Stimulated activated CD8-positive, alpha-beta memory T cell treated with anti-CD3 and anti-CD28 coated beads, Interleukin-7, amount 100 ng/mL, for 1 hour (primary cell): ENCODE results near the gene BMF.

Experiments used
- DNase-seq, 2 donors: peaks; one replicate each; pipeline ENCODE4 v3.0.0-alpha.2; 2020; ENCODE audit warnings: low read depth in 2 of 2

BMF gene

GRCh38 chr15:40065166-40065565, 43.5 kb downstream of the BMF start:
- DNase-seq: no peak

DNA sequence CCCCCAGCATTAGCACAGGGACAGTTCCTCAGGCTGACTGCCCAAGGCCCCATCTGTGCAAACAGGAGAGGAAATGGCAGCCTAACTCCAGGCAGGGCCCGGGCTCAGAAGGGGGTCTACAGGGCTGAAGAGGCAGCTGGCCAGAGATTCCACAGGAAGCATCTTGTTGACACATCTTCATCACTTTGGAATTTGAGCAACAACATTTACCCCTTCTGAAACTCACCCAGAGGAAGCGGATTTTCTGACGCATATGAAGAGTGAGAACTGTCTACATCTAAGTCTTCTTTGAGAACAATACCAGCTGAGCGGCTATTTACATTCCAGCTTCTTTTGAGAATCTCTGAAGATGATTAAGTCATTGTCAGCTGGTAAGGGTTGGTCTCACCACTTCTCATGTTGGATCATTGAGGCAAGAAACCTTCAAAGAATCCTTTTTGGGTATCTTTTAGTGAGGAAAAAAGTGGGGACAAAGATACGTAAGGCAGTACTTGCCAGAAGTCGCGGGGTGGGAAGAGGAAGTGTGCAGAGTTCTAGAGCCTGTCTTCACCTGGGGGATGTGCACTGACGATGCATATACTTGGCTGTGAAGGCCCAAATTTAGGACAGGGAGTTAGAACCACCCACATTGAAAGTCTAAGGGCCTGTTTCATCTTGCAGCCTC, 44.3 kb downstream of the BMF start:
- no peak for DNase-seq

DNA sequence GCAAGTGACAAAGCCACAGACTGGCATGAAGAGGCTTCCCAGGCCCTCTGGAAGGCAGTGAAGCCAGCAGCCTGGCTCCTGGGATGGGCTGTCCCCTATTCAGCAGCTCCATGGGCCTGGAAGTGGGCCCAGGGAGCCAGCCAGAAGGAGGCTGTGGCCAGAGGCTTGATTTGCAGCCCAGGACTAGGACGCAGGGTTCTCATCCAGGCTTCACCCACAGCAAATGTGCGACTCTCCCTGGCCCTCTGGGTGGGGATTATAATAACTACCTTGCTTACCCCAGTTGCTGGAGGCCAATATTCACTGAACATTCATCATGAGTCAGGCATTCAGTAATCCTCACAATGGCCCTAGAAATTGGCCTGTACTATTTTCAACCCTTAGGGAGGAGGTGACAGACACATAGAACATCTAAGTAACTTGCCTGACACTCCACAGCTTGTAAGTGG, 45.1 kb downstream of the BMF start:
- no peak for DNase-seq

DNA sequence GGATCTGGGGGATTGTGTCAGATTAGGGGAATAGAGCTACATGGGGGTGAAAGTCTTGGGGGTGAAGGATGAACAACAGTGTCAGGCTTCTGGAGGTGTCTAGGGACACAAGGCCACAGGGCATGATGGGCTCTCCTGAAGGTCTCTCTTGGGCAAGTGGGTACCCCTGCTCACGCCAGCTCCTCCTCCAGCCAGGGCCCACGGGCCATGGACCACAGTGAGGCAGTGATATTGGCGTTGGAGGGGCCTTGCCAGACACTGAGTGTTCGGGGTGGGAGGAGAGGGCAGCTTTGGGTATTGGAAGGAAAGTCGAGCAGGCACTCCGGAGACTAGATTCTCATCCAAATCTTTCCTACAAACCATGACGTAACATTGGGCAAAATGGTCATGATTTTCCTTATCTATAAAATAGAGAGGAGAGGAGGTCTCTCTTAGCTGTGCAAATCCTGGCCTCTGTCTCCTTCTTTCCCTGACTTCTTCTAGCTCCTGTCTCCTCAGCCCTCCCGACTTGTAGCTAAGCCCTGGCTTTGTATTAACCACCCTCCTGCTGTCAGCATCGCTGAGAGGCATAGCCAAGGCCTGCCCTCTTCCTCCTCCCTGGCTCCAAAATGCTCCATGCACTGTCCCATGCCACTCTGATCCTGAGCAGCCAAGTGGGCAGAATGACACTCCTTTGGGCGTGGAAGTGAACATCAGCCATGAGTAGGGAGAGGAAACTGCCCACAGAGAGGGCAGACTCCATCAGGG, 45.7 kb downstream of the BMF start:
- DNase-seq: no peak

DNA sequence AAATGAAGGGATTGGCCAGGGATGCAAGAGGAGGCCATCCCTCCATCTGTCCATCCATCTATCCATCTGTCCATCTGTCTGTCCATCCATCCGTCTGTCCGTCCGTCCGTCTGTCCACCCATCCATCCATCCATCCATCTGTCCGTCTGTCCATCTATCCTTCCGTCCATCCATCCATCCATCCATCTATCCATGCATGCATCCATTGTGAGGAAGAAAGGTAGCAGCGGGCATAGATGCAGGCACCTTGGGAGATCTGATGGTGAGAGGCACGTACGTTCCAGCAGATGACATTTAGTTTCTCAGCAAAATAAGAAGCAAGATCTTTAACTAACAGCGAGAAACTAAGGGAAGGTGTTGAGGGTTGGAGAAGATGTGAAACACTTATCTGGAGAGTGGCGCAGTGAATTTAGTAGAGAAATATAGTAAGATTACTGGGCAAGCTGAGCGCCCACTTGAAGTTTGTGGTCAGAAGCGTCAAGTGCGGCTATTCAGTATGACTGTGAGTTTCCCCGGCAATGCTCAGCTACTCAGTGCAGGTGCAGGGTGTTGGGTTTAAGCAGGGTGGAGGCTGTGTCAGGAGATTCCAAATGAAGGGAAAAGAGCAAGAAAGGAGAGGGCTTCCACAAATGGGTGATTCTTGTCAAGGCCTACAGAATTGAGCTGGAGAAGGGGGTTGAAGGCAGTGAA, 47.3 kb downstream of the BMF start:
- no peak for DNase-seq

- DNase-seq: no peak
Observed at GRCh38 chr15:40060236-40060961, 48.3 kb downstream of the BMF start.

GRCh38 chr15:40059821-40060220, 48.9 kb downstream of the BMF start:
- no peak for DNase-seq

DNA sequence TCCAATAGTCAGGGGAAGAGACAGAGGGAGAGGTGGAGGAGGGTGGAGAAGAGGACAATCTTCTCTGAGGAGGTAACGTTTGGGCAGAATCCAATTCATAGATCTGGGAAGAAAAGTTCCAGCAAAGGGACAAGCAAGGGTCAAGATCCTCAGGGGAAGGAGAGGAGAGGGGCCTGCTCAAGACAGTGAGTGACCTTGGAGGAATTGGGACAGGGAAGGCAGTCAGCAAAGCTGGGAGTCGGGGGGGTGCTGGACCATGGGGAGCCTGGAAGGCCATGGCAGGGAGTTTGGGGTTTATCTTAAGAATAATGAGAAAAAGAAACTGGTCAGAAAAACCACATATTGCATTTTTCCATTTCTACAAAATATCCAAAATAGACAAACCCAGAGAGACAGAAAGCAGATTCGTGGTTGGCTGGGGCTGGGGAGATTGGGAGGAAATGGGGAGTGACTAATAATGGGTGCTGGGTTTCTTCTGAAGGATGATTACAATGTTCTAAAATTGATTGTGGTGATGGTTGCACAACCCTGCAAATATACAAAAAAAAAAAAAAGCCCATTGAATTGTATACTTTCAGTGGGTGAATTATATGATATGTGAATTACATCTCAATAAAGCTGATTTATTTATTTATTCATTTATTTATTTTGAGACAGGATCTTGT, 50.1 kb downstream of the BMF start:
- no peak for DNase-seq

GRCh38 chr15:40055576-40056293, 52.9 kb downstream of the BMF start:
- no peak for DNase-seq

GRCh38 chr15:40054855-40055575, 53.7 kb downstream of the BMF start:
- DNase-seq: no peak

- DNase-seq: no peak
Observed at GRCh38 chr15:40054605-40054854, 54.1 kb downstream of the BMF start.

DNA sequence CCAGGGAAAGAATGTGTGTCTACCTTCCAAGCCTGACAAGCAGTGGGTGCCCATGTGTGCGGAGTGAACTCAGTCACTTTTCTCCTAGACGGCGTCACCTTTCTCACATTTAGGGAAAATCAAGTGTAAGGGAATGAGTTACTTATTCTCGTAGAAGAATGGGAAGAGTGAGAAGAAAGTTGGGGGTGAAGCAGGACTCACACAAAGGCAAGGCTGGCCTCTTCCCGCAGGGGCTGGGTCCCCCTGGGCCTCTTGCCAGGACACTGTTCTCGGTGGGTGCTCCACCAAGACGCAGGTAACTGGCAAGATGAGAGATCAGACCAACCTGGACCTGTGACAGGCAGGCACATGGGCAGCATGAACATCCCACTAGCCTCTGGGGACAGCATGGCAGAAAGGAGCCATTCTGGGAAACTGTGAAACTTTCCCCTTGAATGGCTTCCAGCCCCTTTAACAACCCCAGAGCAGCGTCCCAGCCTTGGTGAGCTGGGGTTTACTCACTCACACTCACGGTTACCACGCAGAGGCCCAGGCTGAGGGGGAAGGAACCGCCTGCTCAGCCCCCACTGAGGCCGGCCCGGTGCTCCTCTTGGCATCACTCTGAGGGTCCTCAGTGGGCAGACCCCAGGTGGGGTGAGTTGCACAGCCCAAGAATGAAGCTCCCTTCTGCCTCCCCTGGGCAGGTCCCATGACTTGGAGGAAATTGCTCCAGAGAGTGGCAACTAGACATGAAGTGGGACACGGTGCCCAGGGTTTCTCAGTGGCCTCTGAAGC, 54.7 kb downstream of the BMF start:
- no peak for DNase-seq

DNA sequence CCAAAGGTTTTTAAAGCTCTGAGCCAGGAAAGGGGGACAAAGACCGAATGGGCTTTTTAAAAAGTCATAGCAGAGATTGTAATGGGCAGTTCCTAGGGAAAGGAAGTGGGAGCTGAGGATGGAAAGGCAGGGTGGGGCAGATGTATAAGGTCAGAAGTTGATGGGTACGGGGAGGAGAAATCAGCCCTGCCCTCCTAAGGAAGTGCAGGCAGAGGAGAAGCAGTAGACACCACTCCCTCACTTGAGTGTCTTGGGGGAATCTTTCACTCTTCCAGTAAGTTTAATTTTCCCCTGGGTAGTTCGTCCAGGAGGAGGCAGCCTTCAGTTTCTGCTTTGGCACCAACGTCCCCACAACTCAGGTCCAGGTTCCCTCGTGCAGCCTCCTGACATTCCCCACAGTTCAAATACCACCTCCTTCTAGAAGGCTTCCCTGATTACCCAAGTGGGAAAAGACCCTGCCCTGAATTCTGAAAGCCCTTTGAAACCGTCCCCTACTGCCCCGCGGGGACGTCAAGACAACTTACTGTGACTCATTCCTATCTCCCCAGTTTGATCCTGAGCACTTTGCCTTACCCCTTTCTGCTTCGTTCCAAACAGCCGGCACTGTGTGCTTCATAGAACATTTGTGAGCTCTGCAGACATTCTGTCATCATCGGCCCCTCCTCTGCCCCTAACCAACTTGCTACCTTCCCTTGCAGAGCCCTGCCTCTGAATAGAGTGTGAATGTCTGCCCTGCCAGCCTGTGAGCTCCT, 55.4 kb downstream of the BMF start:
- DNase-seq: no peak

- no peak for DNase-seq
Observed at GRCh38 chr15:40052604-40053003, 56.1 kb downstream of the BMF start.

DNA sequence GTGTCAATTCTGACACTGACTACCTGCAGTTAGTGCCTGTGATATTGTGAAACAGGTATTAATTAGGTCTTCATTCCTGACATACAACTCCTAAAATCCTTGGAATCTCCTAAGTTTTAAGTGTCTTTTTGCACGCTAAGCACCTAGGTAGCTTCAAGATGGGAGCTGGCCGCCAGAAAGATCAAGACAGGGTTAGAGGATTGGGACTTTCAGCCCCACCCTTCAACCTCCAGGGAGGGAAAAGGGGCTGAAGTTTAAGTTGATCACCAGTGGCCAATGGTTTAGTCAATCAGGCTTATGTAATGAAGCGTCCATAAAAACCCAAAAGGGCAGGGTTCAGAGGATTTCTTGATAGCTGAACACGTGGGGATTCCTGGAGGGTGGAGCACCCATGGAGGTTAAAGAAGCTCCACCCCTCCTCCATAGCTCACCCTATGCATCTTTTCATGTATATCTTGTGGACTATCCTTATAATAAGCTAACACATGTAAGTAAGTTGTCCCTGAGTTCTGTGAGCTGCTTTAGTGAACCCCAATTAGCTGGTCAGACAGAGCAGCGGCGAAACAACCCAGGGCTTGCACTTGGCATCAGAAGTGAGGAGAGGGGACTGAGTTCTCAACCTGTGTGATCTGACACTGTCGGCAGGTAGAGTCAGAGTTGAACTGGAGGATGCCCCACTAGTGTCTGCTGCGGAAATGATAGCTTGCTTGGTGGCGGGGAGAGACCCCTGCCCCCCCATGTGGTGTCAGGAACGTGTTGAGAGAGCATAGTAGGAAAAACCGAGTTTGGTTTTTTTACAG, 56.9 kb downstream of the BMF start:
- DNase-seq: no peak

- DNase-seq: no peak
Observed at GRCh38 chr15:40050788-40051470, 57.8 kb downstream of the BMF start.

GRCh38 chr15:40048926-40049475, 59.7 kb downstream of the BMF start:
- DNase-seq: no peak
